ENCODE measurements around the gene LTB4R.

DNA sequence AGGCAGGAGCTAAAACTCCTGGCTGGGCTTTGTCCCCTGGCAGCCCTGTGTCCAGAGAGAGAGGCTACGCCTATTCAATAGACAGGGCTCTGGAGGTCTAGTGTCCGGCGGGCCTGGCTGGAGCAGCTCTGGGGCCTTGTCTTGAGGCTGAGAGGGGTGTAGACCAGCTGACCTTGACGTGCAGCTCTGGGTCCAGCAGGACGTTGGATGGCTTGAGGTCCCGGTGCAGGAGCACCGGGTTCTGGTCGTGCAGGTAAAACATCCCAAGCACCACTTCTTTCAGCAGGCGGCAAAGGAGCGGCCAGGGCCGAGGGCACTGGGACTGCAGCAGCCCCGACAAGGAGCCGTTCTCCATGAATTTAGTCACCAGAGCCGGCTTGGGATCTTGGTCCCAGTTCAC is 27.5 kb downstream of the LTB4R start:
- TF ChIP-seq POLR2A (IDR thresholded peaks at IDR 0.05; ENCODE audit: low read length) (no peak), GATA1 (IDR thresholded peaks at IDR 0.05; ENCODE audit: low read depth, low read length) (no peak)
